ENCODE data around the gene CDK16.

Gene CDK16

GRCh38 chrX:47228550-47229270, 10.2 kb downstream of the CDK16 start:
- no peak for DNase-seq

GRCh38 chrX:47229427-47229826, 10.9 kb downstream of the CDK16 start:
- no peak for DNase-seq

GRCh38 chrX:47230136-47230868, 11.8 kb downstream of the CDK16 start:
- DNase-seq = no peak

GRCh38 chrX:47231167-47231566, 12.7 kb downstream of the CDK16 start:
- no peak for DNase-seq

GRCh38 chrX:47232197-47232802, 13.8 kb downstream of the CDK16 start:
- DNase-seq = no peak

- no peak for DNase-seq
Measured at GRCh38 chrX:47232803-47233332, 14.4 kb downstream of the CDK16 start, which contains the start of gene USP11. USP11 (plus strand) TSS chrX:47233009; CDS start chrX:47233044, 35 bp downstream.

GRCh38 chrX:47233333-47234113, 15.0 kb downstream of the CDK16 start:
- peak; percentile 93 for DNase-seq

GRCh38 chrX:47234583-47234982, 16.1 kb downstream of the CDK16 start:
- no peak for DNase-seq

GRCh38 chrX:47235691-47236103, 17.2 kb downstream of the CDK16 start:
- no peak for DNase-seq

GRCh38 chrX:47239199-47239598, 20.7 kb downstream of the CDK16 start:
- DNase-seq = no peak

GRCh38 chrX:47239898-47240545, 21.5 kb downstream of the CDK16 start:
- no peak for DNase-seq

- DNase-seq = no peak
Measured at GRCh38 chrX:47240619-47241018, 22.1 kb downstream of the CDK16 start.

- DNase-seq = no peak
Measured at GRCh38 chrX:47241201-47242011, 22.9 kb downstream of the CDK16 start.

GRCh38 chrX:47242321-47242720, 23.8 kb downstream of the CDK16 start:
- no peak for DNase-seq

GRCh38 chrX:47243351-47243750, 24.9 kb downstream of the CDK16 start:
- no peak for DNase-seq

GRCh38 chrX:47244676-47245075, 26.2 kb downstream of the CDK16 start:
- no peak for DNase-seq

GRCh38 chrX:47245156-47245555, 26.7 kb downstream of the CDK16 start:
- peak; percentile 44 for DNase-seq

- DNase-seq = no peak
Measured at GRCh38 chrX:47247206-47247998, 28.9 kb downstream of the CDK16 start.

GRCh38 chrX:47247999-47248320, 29.5 kb downstream of the CDK16 start:
- no peak for DNase-seq

GRCh38 chrX:47248576-47248975, 30.1 kb downstream of the CDK16 start:
- DNase-seq = no peak

- DNase-seq = no peak
Measured at GRCh38 chrX:47250017-47250347, 31.5 kb downstream of the CDK16 start.
